HUDEP-2 (cell line): Measurements from ENCODE around the gene NDUFA5.

Source experiments
- DNase-seq, 76 experiments: peaks; one replicate each; lab custom pipeline; 2025; ENCODE audit not compliant: unreplicated experiment in 76 of 76; lab: John Stamatoyannopoulos, UW

Gene NDUFA5

DNA sequence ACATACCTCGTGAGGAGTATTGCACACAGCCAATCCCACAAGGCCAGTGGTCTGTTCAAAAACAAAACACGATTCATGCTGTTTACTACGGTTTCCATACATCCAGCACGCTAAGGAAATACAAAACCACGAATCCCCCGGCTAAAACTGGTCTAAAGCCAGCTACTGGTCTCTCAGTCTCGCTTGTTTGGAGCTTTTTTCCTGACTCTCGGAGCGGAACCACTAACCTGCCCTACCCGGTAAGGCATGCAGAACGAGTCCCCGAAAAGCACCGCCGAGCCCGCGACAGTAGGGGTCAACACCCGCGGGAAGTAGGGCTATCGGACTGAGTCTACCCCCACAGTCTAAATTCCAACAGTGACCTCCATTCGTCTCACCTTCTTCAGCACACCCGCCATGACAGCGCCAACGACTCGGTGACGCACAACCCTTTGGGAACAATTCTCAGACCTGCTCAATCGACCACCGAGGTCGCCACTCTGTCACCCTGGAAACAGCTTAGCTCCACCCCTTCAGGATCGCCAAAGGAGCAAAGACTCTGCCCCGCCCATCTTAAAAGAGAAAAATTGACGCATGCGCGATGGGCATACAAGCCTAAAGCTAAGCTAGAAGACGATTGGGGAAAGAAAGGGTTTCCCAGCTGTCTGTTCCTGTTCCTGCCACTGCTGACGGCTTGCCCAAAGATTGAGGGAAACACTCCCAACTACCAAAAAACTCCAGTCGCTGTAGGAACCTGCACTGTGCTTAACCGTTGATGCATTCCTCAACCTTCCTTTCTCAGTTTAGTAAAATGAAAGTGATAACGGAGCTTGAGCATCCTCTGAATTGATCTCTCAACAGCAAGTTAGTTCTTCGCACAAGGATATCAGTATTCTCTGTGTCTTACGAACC is at the start of gene NDUFA5:
Gene NDUFA5 (minus strand): TSS at position 421 of the 891 bp plus-strand sequence. CDS start 23 bp downstream, at position 398.
- DNase-seq, result peak; percentile 11 to 99 (median 95)

DNA sequence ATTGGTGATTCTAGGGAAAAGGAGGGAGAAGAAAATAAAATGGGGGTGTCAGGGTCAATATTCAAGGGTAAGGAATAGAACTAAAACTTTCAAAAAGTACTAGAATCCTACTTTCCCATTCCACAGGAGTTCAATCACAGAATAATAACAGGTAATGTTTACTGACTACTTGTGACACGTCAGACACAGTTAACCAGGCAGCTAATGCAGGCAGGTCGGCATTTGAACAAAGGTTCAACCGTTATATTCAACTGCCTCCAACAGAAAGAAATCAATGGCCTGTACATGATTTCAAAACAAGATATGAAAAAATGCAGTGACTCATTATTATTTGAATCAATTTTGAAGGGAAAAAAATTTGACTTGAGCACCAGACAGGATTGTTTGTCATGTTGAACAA is 47.1 kb upstream of the NDUFA5 start:
- no peak for DNase-seq

DNA sequence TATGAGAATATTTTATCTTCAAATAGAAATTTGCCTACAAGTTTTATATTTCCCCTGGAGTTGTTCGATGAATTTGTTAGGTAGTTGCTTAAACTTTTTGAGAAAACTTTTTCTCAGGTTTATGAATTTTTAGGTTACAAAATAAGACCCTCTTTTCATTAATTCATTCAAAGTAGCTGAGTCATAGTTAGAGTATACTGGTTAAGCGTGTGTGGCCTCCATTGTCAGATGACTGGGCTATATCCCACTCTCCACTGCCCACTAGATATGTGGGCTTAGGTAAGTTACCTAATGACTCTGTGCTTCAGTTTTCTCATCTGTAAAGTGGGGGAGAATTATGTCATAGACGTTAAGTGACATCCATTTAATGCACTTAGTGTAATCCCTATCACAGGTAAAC is 45.0 kb upstream of the NDUFA5 start:
- DNase-seq, result no peak

DNA sequence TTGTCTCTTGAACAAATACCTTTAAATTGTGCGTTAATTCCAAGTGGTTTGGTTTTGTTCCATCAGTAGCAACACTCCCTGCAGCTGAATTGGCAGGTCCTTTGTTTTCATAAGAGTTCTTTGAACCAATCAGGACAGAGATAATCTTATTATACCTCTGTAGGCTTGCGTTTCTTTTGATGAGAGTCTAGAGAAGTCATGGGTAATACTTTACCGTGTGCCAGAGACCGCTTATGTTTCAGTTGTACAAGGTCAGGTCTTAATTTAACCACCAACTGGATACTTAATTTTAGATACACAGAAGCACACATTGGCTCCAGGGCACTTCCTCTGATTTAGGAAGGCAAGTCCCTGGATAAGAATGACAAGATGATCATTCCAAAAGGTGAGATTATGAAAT is 43.9 kb upstream of the NDUFA5 start, which contains the start of gene ASB15:
Gene ASB15 (plus strand): TSS at position 292 of the 400 bp plus-strand sequence. CDS start 12,682 bp downstream, outside the sequence.
- no peak for DNase-seq

DNA sequence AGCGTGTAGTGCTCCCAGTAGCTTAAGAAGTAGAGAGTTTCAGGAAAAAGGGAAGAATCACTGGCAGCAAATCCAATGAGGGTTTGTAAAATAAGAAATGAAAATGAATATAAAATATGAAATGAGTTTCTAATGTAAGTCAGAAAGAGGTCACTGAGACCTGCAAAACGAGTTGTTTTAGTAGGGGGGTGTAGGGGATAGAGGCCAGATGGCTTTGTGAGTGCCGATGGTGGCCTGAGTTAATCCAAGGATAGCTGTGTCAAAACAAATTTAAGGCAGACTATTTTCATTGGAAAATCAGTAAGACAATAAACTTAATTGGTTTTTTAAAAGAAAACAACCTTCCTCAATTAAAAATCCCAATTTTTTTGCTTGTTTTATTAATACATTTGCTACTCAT is 43.3 kb upstream of the NDUFA5 start:
- DNase-seq, result no peak

DNA sequence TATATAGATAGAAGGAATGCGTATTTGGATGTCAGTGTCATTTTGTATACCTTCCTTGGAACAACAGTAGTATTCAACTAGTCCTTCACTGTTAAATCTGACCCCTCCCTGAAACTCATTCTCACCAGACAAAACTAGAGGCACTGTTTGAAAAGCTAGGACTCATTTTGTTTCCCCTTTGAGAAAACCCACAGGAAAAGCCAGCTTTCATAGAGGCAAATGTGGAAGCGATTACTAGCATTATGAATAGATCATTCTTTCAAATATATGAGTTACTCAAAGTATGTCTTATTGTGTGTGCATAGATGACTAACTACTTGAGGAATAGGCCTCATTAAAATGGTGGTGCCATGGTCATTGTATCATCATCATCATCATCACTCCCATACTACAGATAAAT is 42.1 kb upstream of the NDUFA5 start:
- DNase-seq, result no peak

DNA sequence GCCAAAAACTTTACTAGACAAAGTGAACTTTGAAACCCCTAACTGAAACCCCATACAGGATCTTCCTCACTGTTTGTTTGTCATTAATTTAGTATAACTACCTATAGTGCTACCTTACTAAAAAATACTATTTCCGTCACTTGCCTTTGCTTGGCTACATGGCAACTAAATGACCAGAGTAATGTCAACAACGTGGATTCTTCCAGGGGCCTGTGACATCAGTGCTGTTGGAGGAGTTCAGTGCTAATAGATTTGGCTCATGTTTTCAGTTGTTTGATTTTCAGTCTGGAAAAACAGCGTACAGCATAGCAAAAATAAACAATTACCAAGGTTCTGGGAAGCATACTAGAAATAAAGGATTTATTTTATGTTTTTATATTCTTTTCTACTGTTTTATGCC is 41.0 kb upstream of the NDUFA5 start:
- DNase-seq, result no peak

DNA sequence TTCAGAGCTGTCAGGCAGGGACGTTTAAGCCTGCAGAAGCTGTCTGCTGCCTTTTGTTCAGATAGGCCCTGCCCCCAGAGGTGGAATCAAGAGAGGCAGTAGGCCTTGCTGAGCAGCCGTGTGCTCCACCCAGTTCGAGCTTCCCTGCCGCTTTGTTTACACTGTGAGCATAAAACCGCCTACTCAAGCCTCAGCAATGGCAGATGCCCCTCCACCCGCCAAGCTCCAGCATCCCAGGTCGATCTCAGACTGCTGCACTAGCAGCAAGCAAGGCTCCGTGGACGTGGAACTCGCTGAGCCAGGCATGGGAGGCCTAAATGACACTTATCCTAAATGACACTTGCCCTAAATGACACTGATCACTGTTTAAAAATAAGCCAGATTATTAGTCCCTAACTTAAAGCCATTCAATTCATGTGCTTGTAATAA is 37.2 kb upstream of the NDUFA5 start:
- peak in 6 of 76 experiments; percentile 6 to 20 (median 10) for DNase-seq

DNA sequence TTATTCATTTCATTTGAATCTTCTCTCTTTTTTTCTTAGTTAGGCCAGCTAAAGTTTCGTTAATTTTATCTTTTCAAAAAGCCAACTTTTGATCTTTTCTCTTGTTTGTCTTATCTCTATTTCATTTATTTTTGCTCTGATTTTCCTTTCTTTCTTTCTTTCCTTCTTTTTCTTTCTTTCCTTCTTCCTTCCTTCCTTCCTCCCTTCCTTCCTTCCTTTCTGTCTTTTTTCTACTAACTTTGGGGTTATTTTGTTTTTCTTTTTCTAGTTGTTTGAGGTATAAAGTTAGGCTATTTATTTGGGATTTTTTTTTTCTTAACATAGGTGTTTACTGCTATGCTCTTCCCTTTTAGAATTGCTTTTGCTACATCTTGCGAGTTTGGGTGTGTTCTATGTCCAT is 30.8 kb upstream of the NDUFA5 start:
- DNase-seq, result no peak

DNA sequence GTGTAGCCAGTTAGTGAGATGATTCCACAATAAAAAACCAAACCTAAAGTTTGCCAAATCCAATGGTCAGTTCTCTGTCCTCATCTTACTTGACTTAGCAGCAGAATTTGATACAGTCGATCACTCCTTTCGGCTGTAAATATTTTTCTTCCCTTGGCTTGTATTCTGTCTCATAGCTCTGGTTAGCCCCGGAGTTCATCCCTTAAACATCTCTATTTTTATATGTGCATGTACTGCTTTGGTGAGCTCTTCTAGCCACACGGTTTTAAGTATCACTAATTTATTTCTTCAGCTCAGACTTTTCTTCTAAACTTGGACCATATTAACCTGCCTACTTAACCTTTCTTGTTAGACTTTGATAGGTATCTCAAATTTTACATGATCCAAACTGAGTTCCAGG is 26.2 kb upstream of the NDUFA5 start:
- no peak for DNase-seq

DNA sequence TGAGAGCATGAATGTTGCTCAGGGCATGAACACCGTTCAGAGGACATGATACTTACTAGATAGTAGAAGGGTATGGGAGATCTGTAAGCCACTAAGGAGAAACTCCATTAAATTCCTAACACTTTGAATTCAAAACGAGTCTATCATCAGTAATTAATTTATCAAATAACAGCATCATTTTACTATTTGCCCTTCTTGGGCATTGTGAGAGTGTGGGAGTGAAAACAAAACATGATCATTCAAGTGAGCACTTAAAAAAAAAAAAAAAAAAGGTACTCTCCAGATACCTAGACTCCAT is 23.5 kb upstream of the NDUFA5 start:
- DNase-seq, result no peak

DNA sequence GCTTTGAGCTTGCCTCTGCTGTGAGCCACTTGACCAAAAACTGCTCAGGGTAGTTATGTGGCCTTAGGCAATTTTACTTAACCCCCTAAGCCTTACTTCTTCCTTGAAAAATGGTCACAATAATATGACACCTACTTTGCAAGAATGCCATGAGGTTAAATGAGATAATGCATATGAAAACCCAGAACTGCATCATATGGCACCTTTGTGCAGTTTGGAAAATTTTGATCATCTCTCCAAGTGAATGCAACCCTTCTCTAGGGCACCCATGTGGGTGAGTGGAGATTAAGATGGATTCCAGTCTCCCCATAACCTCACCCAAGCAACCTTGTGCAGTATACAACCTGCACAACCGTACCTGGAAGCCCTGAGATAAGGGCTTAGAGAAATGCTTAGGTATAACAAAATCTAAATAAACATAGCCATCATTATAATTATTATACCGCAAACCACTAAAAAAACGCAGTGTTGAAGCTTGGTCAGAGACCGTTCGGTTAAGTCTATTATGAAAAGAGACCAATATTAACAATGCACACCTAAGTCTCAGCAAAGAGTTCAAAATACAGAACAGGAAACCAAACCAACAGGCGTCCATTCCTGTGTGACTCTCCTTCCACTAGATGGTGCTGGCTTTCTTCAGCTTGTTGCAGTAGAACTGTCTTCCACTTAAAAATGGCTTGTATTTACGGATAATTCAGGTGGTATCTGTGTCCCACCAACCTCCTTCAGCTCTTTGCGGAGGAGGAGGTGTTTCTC is 23.0 kb upstream of the NDUFA5 start:
- peak in 10 of 76 experiments; percentile 0 to 36 (median 13) for DNase-seq

DNA sequence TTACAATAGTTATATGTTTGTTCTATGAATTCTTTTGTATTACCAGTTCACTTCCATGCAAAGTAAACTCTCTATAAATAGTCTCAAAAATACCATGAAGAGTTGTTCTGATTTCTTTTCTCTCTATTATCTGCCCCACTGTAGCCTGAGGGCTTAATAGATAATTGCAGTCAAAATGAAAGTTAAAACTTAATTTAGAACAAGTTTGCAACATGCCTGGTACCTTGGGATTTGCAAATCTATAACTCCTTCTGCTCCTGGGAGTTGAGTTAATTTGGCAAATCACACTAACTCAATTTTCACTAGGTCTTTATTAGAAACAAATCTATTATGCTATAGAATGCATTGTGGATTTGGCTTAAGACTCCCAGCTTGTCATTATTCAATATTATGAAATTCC is 21.8 kb upstream of the NDUFA5 start:
- DNase-seq, result no peak

DNA sequence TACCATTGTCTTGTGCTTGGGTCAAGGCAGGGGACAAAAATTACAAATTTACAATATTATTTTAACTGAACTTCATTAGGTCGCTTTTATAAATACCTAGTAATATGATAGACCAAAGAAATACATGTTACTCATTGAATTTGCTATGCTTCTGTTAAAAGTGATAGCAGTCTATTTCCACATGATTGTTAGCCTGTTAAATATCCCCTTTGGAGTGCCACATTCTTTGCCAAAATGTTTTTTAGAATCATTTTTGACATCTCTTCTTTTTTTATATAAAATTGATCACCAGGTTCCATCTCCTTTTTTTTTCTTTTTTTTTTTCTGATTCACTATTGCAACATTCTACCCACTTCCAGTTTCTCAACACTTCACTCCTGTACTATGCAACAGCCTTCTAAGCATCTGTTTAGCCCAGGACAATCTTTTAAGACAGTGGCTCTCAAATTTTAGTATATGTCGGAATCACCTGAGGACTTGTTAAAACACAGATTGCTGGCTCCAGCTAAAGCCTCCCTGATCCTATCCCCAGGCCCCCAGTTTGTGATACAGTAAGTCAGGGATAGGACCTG is 16.4 kb upstream of the NDUFA5 start:
- no peak for DNase-seq

DNA sequence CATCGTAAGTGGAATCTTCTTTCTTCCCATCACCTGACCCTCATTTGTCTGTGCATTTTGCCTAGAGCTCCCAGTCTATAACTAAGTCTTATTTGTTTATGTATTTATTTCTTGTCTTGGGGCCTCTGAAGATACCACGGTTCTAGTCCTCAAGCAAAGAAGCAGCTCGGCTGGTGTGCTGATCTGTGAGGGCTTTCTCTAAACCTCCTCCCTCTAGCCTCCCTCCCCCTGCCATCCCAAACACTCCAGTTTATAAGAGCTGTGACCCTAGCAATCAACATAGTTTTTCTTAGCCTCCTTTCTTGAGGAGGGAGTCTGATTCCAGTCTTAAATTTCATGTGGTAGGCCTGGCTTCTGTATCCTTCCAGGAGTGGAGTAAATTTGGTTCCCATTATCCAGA is 15.7 kb upstream of the NDUFA5 start:
- no peak for DNase-seq

DNA sequence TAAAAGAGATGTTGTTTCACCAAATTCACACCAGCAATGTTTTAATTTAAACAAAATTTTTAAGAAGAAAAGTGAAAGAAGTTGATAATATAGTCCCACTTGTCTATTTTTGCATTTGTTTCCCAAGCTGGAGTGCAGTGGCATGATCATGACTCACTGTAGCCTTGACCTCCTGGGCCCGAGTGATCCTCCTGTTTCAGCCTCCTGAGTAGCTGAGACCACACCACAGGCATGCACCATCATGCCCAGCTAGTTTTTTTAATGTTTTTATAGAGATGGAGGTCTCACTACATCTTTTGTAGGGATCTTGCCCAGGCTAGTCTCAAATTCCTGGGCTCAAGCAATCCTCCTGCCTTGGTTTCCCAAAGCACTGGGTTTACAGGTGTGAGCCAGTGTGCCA is 14.1 kb upstream of the NDUFA5 start:
- no peak for DNase-seq

DNA sequence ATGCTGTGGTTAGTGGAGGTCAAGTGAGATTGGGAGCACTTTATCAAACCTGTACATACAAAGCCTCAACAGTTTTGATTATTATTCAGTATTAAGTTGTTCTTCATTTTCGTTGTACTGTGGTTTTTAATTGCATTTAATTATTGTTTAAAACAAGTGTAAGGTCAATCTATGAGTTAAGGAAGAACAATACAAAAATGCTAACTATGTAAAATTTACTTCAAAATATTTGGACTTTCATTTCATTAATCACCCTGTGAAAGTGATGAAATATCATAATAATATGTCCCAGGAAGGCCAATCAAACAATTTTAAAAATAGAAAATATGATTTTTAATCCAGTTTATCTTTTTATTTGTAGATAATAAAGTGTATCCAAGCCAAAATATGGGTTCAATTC is 13.6 kb upstream of the NDUFA5 start:
- no peak for DNase-seq

DNA sequence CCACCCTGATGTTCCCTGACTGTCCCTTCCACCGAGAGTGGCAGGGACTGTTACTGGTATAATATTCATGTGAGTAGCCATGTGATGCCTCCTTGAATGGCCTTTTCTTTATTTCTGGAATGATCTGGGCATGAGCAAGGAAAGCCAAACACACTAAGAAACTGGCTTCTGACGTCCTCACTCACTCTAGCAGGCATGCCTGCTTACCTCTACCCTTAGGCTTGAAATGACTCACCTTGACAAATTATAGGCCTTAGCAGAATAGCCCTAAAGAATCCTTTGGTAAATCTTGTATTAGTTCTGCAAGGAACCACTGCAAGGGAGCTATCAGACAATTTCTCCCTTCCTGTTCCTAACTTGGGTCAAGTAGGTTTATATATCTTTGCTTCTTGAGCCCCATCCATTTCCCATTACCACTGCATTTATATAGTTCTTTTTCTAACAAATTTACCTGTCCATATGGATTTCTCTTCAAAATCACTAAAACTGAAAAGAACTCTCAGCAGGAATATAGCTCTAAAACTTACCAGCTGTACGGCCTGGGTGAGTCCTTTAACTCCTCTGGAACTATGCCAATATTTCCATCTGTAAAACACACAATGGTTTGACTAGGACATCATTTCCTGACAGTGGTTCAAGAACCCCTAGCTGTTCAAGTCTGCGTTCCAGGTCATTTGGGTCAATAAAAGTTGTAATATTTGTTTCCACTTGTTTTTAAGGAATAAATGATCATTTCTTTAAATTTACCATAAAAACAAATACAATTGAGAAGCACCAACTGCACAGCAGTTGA is 13.0 kb upstream of the NDUFA5 start:
- DNase-seq, result peak in 3 of 76 experiments; percentile 3 to 10 (median 8)

DNA sequence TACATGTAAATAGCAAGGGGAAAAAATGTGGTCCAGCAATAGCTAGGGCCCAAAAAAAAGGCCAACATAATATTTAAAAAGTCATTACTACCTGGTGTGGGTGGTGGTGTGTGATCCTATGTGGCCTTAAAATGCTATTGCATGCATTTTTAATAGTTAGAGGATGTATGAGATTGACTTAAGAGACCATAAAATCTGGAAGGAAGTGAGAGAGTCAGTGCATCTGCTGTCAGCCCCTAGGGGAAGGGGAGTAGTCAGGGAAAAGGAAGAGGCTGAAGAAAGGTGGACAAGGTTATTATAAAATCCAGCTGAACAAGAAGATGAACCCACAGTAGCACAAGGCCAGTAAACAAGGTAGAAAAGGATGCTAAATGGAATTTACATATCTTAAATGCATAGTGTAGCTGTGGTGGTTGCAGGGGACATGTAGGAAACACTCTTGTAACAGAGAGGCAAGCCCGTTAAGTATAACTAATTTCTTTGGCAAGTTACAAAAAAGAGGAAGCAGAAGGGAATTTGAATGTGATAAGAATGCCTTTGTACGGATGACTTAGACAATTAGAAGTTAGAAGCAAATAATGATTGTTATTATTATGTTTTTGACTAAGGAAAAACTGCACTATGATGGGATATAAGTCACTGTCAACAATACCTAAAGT is 11.9 kb upstream of the NDUFA5 start:
- no peak for DNase-seq

DNA sequence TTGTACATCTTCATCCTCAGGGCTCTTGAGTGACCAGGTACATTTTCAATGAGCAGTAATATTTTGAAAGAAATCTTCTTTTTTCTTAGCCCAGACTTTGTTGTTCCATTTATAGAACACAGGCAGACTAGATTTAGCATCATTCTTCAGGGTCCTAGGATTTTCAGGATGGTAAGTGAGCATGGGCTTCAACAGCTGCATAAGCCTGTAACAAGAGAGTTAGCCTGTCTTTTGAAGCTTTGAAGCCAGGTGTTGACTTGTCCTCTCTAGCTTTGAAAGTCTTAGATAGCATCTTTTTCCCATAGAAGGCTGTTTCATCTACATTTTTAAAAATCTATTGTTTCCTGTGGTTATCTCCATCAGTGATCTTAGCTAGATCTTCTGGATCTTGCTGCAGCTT is 4.5 kb upstream of the NDUFA5 start:
- DNase-seq, result no peak
